ENCODE results near the gene RAB3A. TPM values are rescaled to one million over a fixed set of nuclear protein-coding genes. Genes with fewer than 3 reads are reported as not detected.
A peak's percentile ranks its signal among the peaks of the same experiment; 100 is the strongest.

Gene RAB3A
- total and polyA plus RNA-seq, 9 of the 15 experiments (the other 6 are each of a cell fraction or from before 2014, with no cell fraction given), result 0.17 to 5.1 (median 0.90) TPM; not detected in 1

GRCh38 chr19:18223860-18224524, 20.1 kb upstream of the RAB3A start (continued):
- TF ChIP-seq ZBTB2 (IDR thresholded peaks at IDR 0.05) (peak; percentile 92; the same call in 1 of the 2 replicates), FOXP1 (CRISPR knock-in tag; IDR thresholded peaks at IDR 0.05) (peak; percentile 81), RFX5 (IDR thresholded peaks at IDR 0.05; ENCODE audit: low read depth, low read length) (no peak; the same call in 1 of the 2 replicates), TOE1 (IDR thresholded peaks at IDR 0.05; ENCODE audit: borderline replicate concordance) (peak; percentile 97), TOE1 (CRISPR knock-in tag; IDR thresholded peaks at IDR 0.05; ENCODE audit: borderline replicate concordance, low read depth) (0 out of 2 replicates have a peak, but pooled peaks have one; percentile 49), MXI1 (IDR thresholded peaks at IDR 0.05; ENCODE audit: low read depth, low read length) (no peak), ESRRA (IDR thresholded peaks at IDR 0.05; ENCODE audit: borderline replicate concordance, low read depth) (peak; percentile 94), ARNT (IDR thresholded peaks at IDR 0.05) (peak; percentile 84 to 90; a peak in 3 of 4 replicates), TBP (optimal IDR thresholded peaks at IDR 0.05; ENCODE audit: low read depth, low read length) (peak; percentile 62), RAD21 (CRISPR knock-in tag; conservative IDR thresholded peaks at IDR 0.05 in 1 of 2, IDR thresholded peaks at IDR 0.05 in 1 of 2) (0 out of 4 replicates have a peak, but pooled peaks have one; percentile 4 to 6), DIDO1 (tag; IDR thresholded peaks at IDR 0.05; ENCODE audit: low read depth) (peak; percentile 83), FOXA3 (CRISPR knock-in tag; conservative IDR thresholded peaks at IDR 0.05 in 1 of 2, IDR thresholded peaks at IDR 0.05 in 1 of 2) (0 out of 4 replicates have a peak, but pooled peaks of 1 of the 2 experiments have one; percentile 22), DPF2 (IDR thresholded peaks at IDR 0.05) (peak; percentile 89), ZKSCAN1 (IDR thresholded peaks at IDR 0.05; ENCODE audit: low read depth, low read length) (peak; percentile 73; the same call in 1 of the 2 replicates), NR2F6 (CRISPR knock-in tag; IDR thresholded peaks at IDR 0.05) (peak; percentile 76; the same call in 1 of the 2 replicates), ZNF395 (CRISPR knock-in tag; IDR thresholded peaks at IDR 0.05) (peak; percentile 18; the same call in 1 of the 2 replicates), EP300 (IDR thresholded peaks at IDR 0.05; ENCODE audit: low read length) (peak; percentile 30; the same call in 1 of the 2 replicates), TAF7 (tag; IDR thresholded peaks at IDR 0.05) (0 out of 2 replicates have a peak, but pooled peaks have one; percentile 16), ZEB2 (IDR thresholded peaks at IDR 0.05) (peak; percentile 92), KDM1A (IDR thresholded peaks at IDR 0.05) (0 out of 4 replicates have a peak, but pooled peaks of 1 of the 2 experiments have one; percentile 37), EWSR1 (IDR thresholded peaks at IDR 0.05; ENCODE audit: borderline replicate concordance, low read depth, partially characterized antibody) (no peak)
- TF ChIP-seq, protein P1, sequence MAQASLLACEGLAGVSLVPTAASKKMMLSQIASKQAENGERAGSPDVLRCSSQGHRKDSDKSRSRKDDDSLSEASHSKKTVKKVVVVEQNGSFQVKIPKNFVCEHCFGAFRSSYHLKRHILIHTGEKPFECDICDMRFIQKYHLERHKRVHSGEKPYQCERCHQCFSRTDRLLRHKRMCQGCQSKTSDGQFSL (CRISPR knock-in tag; IDR thresholded peaks at IDR 0.05), result peak; percentile 100
- TF ChIP-seq, protein P1 (tag; IDR thresholded peaks at IDR 0.05), result peak in 1 of 2 experiments; percentile 88; a peak in 2 of 4 replicates
- TF ChIP-seq, protein P2, sequence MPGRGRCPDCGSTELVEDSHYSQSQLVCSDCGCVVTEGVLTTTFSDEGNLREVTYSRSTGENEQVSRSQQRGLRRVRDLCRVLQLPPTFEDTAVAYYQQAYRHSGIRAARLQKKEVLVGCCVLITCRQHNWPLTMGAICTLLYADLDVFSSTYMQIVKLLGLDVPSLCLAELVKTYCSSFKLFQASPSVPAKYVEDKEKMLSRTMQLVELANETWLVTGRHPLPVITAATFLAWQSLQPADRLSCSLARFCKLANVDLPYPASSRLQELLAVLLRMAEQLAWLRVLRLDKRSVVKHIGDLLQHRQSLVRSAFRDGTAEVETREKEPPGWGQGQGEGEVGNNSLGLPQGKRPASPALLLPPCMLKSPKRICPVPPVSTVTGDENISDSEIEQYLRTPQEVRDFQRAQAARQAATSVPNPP (IDR thresholded peaks at IDR 0.05; ENCODE audit: borderline replicate concordance, insufficient read depth, insufficient read length), result no peak
